ENCODE data around the gene C2orf80.

The C2orf80 gene

GRCh38 chr2:208189069-208189809 lies 591 bp downstream of the C2orf80 start:
- no peak overlapping the region for H3K4me3 ChIP-seq (ENCODE audit: low read length)
- TF ChIP-seq ZNF274 (IDR thresholded peaks at IDR 0.05; ENCODE audit: low read depth, low read length) = no peak

- no peak for TF ChIP-seq ZNF274 (IDR thresholded peaks at IDR 0.05; ENCODE audit: low read depth, low read length)
Observed at GRCh38 chr2:208186893-208187292, 2.9 kb downstream of the C2orf80 start.

GRCh38 chr2:208186465-208186864 lies 3.4 kb downstream of the C2orf80 start:
- no peak overlapping the region for H3K4me3 ChIP-seq (ENCODE audit: low read length)

More at GRCh38 chr2:208186893-208187292, 2.9 kb downstream of the C2orf80 start:
- H3K4me3 ChIP-seq (ENCODE audit: low read length) = no peak overlapping the region

GRCh38 chr2:208183972-208184705 lies 5.7 kb downstream of the C2orf80 start:
- TF ChIP-seq ZNF274 (IDR thresholded peaks at IDR 0.05; ENCODE audit: low read depth, low read length) = no peak
- no peak overlapping the region for H3K4me3 ChIP-seq (ENCODE audit: low read length)

More at GRCh38 chr2:208186465-208186864, 3.4 kb downstream of the C2orf80 start:
- TF ChIP-seq ZNF274 (IDR thresholded peaks at IDR 0.05; ENCODE audit: low read depth, low read length) = no peak

- no peak for TF ChIP-seq ZNF274 (IDR thresholded peaks at IDR 0.05; ENCODE audit: low read depth, low read length)
- H3K4me3 ChIP-seq (ENCODE audit: low read length) = no peak overlapping the region
Observed at GRCh38 chr2:208183526-208183925, 6.3 kb downstream of the C2orf80 start.

- H3K4me3 ChIP-seq (ENCODE audit: low read length) = no peak overlapping the region
- no peak for TF ChIP-seq ZNF274 (IDR thresholded peaks at IDR 0.05; ENCODE audit: low read depth, low read length)
Observed at GRCh38 chr2:208182835-208183234, 7.0 kb downstream of the C2orf80 start.

GRCh38 chr2:208179028-208179609 lies 10.7 kb downstream of the C2orf80 start:
- no peak overlapping the region for H3K4me3 ChIP-seq (ENCODE audit: low read length)
- TF ChIP-seq ZNF274 (IDR thresholded peaks at IDR 0.05; ENCODE audit: low read depth, low read length) = no peak

GRCh38 chr2:208175840-208176153 lies 14.0 kb downstream of the C2orf80 start:
- no peak for TF ChIP-seq ZNF274 (IDR thresholded peaks at IDR 0.05; ENCODE audit: low read depth, low read length)
- H3K4me3 ChIP-seq (ENCODE audit: low read length) = no peak overlapping the region

- no peak for TF ChIP-seq ZNF274 (IDR thresholded peaks at IDR 0.05; ENCODE audit: low read depth, low read length)
- H3K4me3 ChIP-seq (ENCODE audit: low read length) = no peak overlapping the region
Observed at GRCh38 chr2:208175069-208175839, 14.6 kb downstream of the C2orf80 start.

GRCh38 chr2:208174144-208174543 lies 15.7 kb downstream of the C2orf80 start:
- no peak overlapping the region for H3K4me3 ChIP-seq (ENCODE audit: low read length)
- no peak for TF ChIP-seq ZNF274 (IDR thresholded peaks at IDR 0.05; ENCODE audit: low read depth, low read length)

- H3K4me3 ChIP-seq (ENCODE audit: low read length) = no peak overlapping the region
- no peak for TF ChIP-seq ZNF274 (IDR thresholded peaks at IDR 0.05; ENCODE audit: low read depth, low read length)
Observed at GRCh38 chr2:208172125-208172524, 17.7 kb downstream of the C2orf80 start.

GRCh38 chr2:208164951-208165755 lies 24.7 kb downstream of the C2orf80 start:
- no peak overlapping the region for H3K4me3 ChIP-seq (ENCODE audit: low read length)
- TF ChIP-seq ZNF274 (IDR thresholded peaks at IDR 0.05; ENCODE audit: low read depth, low read length) = no peak

GRCh38 chr2:208163489-208163888 lies 26.3 kb downstream of the C2orf80 start, which contains the start of gene CRYGA:
CRYGA (minus strand) TSS chr2:208163589; CDS start chr2:208163556, 33 bp downstream.
- no peak within 1 kb of the TSS for H3K4me3 ChIP-seq (ENCODE audit: low read length)
- no peak for TF ChIP-seq ZNF274 (IDR thresholded peaks at IDR 0.05; ENCODE audit: low read depth, low read length)
